ENCODE results near the gene PKD2L1. TPM values are rescaled to one million over a fixed set of nuclear protein-coding genes. Genes with fewer than 3 reads are reported as not detected.

The PKD2L1 gene
- total and polyA plus RNA-seq, 7 donors: not detected

- 1 to 4% (median 2%) methylated on average over 44 to 49 of the region's 49 CpGs for WGBS, 3 donors
- peaks cover 11% of the 10 kb centered on the region for H3K4me1 ChIP-seq
- peak within 1 kb of the TSS; percentile 84 for H3K27ac ChIP-seq
- intact Hi-C loops (cut with DNase I): loop anchor here in 1 of 2 donors (5.0 kb wide), 1 partner anchor 80 kb away; the partner anchor contains the start of gene ERLIN1
- peak within 1 kb of the TSS; percentile 95 for H3K4me3 ChIP-seq
- H3K27me3 ChIP-seq (ENCODE audit: insufficient read depth in 3 of 3, low read length in 2 of 3): no peaks in the 10 kb centered on the region
- H3K9me3 ChIP-seq: no peaks in the 10 kb centered on the region
- peak; percentile 88 to 92 for DNase-seq
- H3K36me3 ChIP-seq (ENCODE audit: insufficient read depth in 1 of 2, low read depth in 1 of 2): peaks cover 0 to 7% of the 10 kb centered on the region in 2 donors
- ATAC-seq: peak; percentile 93 to 98 (median 97)
- TF ChIP-seq, protein P1, sequence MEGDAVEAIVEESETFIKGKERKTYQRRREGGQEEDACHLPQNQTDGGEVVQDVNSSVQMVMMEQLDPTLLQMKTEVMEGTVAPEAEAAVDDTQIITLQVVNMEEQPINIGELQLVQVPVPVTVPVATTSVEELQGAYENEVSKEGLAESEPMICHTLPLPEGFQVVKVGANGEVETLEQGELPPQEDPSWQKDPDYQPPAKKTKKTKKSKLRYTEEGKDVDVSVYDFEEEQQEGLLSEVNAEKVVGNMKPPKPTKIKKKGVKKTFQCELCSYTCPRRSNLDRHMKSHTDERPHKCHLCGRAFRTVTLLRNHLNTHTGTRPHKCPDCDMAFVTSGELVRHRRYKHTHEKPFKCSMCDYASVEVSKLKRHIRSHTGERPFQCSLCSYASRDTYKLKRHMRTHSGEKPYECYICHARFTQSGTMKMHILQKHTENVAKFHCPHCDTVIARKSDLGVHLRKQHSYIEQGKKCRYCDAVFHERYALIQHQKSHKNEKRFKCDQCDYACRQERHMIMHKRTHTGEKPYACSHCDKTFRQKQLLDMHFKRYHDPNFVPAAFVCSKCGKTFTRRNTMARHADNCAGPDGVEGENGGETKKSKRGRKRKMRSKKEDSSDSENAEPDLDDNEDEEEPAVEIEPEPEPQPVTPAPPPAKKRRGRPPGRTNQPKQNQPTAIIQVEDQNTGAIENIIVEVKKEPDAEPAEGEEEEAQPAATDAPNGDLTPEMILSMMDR (IDR thresholded peaks at IDR 0.05): no peak
Measured at GRCh38 chr10:100267239-100268104, 62.6 kb downstream of the PKD2L1 start, which contains the start of gene CWF19L1. CWF19L1 (minus strand) TSS chr10:100267638; CDS start chr10:100267593, 45 bp downstream.

GRCh38 chr10:100265821-100266485, 64.1 kb downstream of the PKD2L1 start:
- no peak for ATAC-seq
- Histone ChIP-seq H3K27me3 (ENCODE audit: insufficient read depth in 3 of 3, low read length in 2 of 3) (no peaks in the 10 kb centered on the region), H3K27ac (no peak overlapping the region), H3K9me3 (no peaks in the 10 kb centered on the region), H3K4me1 (peaks cover 11% of the 10 kb centered on the region), H3K4me3 (peak overlapping the region; percentile 95), H3K36me3 (ENCODE audit: insufficient read depth in 1 of 2, low read depth in 1 of 2) (peaks cover 0 to 19% of the 10 kb centered on the region in 2 donors)
- TF ChIP-seq, protein P1 (IDR thresholded peaks at IDR 0.05): no peak
- 87 to 90% (median 89%) methylated on average over 15 of the region's 15 CpGs for WGBS, 3 donors
- intact Hi-C loops (cut with DNase I): loop anchor here in 1 of 2 donors (5.0 kb wide), 1 partner anchor 79 kb away; the partner anchor contains the start of gene ERLIN1
- DNase-seq: no peak

DNA sequence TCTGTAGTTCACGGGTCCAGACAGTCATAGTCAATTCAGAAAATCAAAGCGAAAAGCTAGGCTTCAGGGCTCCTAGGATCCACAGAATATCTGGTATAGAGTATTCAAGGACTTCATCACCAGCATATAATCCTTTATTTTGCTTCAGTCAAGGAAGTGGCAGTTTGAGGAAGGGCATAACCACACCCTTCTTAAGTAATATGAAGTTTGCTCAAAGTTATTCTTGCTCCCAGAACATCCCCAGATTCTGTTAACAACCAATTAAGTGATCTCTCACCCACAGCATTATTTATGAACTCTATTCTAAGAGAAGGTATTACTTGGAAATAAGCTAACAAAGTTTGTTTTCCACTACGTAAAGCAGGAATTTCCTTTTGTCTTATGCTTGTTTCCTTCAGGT, 75.8 kb downstream of the PKD2L1 start:
- Histone ChIP-seq H3K36me3 (ENCODE audit: insufficient read depth in 1 of 2, low read depth in 1 of 2) (peaks cover 13 to 100% of the 10 kb centered on the region in 2 donors), H3K4me1 (no peaks in the 10 kb centered on the region), H3K4me3 (no peak overlapping the region), H3K9me3 (no peaks in the 10 kb centered on the region), H3K27me3 (ENCODE audit: insufficient read depth in 3 of 3, low read length in 2 of 3) (no peaks in the 10 kb centered on the region), H3K27ac (no peak overlapping the region)
- 92 to 96% (median 92%) methylated on average over 3 of the region's 3 CpGs for WGBS, 3 donors
- TF ChIP-seq, protein P1 (IDR thresholded peaks at IDR 0.05): no peak
- DNase-seq (no peak), ATAC-seq (no peak)
- intact Hi-C loops (cut with DNase I): loop anchor here in 1 of 2 donors (10.0 kb wide), 1 partner anchor 49 kb away; no protein-coding TSS in a partner anchor

DNA sequence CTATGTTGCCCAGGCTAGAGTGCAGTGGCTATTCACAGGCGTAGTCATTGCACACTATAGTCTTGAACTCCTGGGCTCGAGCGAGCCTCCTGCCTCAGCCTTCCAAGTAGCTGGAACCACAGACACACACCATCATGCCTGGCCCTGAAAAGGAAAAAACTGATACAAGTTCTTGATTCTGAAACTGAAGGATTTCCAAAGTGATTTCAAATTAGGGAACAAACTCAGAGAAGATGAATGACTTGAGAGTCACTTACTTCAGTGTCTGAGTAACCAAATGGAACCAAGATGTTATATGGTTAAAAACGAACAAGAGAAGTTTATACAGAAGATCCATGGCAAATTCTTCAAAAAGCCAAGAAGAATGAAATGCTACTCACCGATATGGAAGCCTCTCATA, 77.0 kb downstream of the PKD2L1 start:
- H3K27me3 ChIP-seq (ENCODE audit: insufficient read depth in 3 of 3, low read length in 2 of 3): no peaks in the 10 kb centered on the region

More for the DNA sequence above, 77.0 kb downstream of the PKD2L1 start:
- DNase-seq (no peak), ATAC-seq (no peak)
- no peak overlapping the region for H3K4me3 ChIP-seq
- intact Hi-C loops (cut with DNase I): loop anchor here in 1 of 2 donors (10.0 kb wide), 1 partner anchor 48 kb away; no protein-coding TSS in a partner anchor
- H3K4me1 ChIP-seq: no peaks in the 10 kb centered on the region
- H3K9me3 ChIP-seq: no peaks in the 10 kb centered on the region
- H3K27ac ChIP-seq: no peak overlapping the region
- WGBS, 3 donors: 92 to 94% (median 93%) methylated on average over 5 of the region's 5 CpGs
- H3K36me3 ChIP-seq (ENCODE audit: insufficient read depth in 1 of 2, low read depth in 1 of 2): peaks cover 15 to 100% of the 10 kb centered on the region in 2 donors
- TF ChIP-seq, protein P1 (IDR thresholded peaks at IDR 0.05): no peak

Measured in psoas muscle (tissue), 8 donors.